ENCODE data around the gene SHD.

- TF ChIP-seq POLR2A (IDR thresholded peaks at IDR 0.05) (no peak), POLR2AphosphoS5 (IDR thresholded peaks at IDR 0.05) (no peak)
Observed at GRCh38 chr19:4313847-4314490, 34.9 kb downstream of the SHD start.
